COR-L47 (cell line): ENCODE measurements around the gene ABCD1.

Experiments
- DNase-seq: peaks from one replicate; lab custom pipeline; 2025; lab: John Stamatoyannopoulos, UW

The ABCD1 gene

GRCh38 chrX:153791104-153791852, 66.6 kb downstream of the ABCD1 start:
- DNase-seq: no peak

- no peak for DNase-seq
These were observed 67.7 kb downstream of the ABCD1 start for GRCh38 chrX:153792368-153792767.

- no peak for DNase-seq
These were observed 68.6 kb downstream of the ABCD1 start for GRCh38 chrX:153793291-153793690.
